ENCODE results near the gene ITPK1. TPM values are rescaled to one million over a fixed set of nuclear protein-coding genes. Genes with fewer than 3 reads are reported as not detected.

The ITPK1 gene
- total RNA-seq, 1 experiment from 2014 or later = 25.9 TPM

GRCh38 chr14:92945959-92946846 is 169.5 kb downstream of the ITPK1 start:
- ATAC-seq (peak; percentile 47; the same call in 1 of the 2 replicates), DNase-seq (ENCODE audit: low read depth, low spot score) (peak; percentile 8)
- no peak overlapping the region for H3K27ac ChIP-seq (ENCODE audit: low read length)
- no peaks in the 10 kb centered on the region for H3K9me3 ChIP-seq (ENCODE audit: control insufficient read depth, insufficient read depth, low read depth, low read length)
- CTCF ChIA-PET = interaction anchor here (0.9 kb wide), 1 partner anchor 65 kb away, joined by 5 read pairs; no protein-coding TSS in a partner anchor
- in situ Hi-C loops (cut with HindIII; ENCODE audit: low pct_unique_long_range_greater_than_20kb, low sequenced_read_pairs) = no loop called here
- H3K4me3 ChIP-seq (ENCODE audit: low read depth in 2 of 2, low read length in 2 of 2) = no peak overlapping the region
- POLR2A ChIA-PET = interaction anchor here (0.6 kb wide), 1 partner anchor 317 kb away, joined by 3 read pairs; no protein-coding TSS in a partner anchor
- intact Hi-C loops (cut with micrococcal nuclease; ENCODE audit: unreplicated experiment) = no loop called here
- H3K4me1 ChIP-seq (ENCODE audit: control insufficient read depth, insufficient read depth, low read length) = no peaks in the 10 kb centered on the region
- no peaks in the 10 kb centered on the region for H3K27me3 ChIP-seq (ENCODE audit: control insufficient read depth, insufficient read depth, low read length)
- TF ChIP-seq REST (IDR thresholded peaks at IDR 0.05; ENCODE audit: insufficient read depth in 1 of 2, low read depth in 2 of 2, low read length in 1 of 2) (no peak), TCF7L2 (IDR thresholded peaks at IDR 0.05; ENCODE audit: low read depth, low read length) (no peak), SIN3A (IDR thresholded peaks at IDR 0.05; ENCODE audit: borderline replicate concordance, insufficient read depth, low read depth, low read length) (no peak), POLR2AphosphoS5 (IDR thresholded peaks at IDR 0.05; ENCODE audit: low read depth, low read length) (no peak), CTCF (IDR thresholded peaks at IDR 0.05) (no peak)
- no peaks in the 10 kb centered on the region for H3K36me3 ChIP-seq (ENCODE audit: control insufficient read depth, insufficient read depth, low read length)
- BruUV-seq (replicated peaks) = no TSS peak

GRCh38 chr14:92945544-92945943 is 170.2 kb downstream of the ITPK1 start:
- Histone ChIP-seq H3K27me3 (ENCODE audit: control insufficient read depth, insufficient read depth, low read length) (no peaks in the 10 kb centered on the region), H3K9me3 (ENCODE audit: control insufficient read depth, insufficient read depth, low read depth, low read length) (no peaks in the 10 kb centered on the region), H3K36me3 (ENCODE audit: control insufficient read depth, insufficient read depth, low read length) (no peaks in the 10 kb centered on the region), H3K4me1 (ENCODE audit: control insufficient read depth, insufficient read depth, low read length) (no peaks in the 10 kb centered on the region), H3K4me3 (ENCODE audit: low read depth in 2 of 2, low read length in 2 of 2) (no peak overlapping the region), H3K27ac (ENCODE audit: low read length) (no peak overlapping the region)
- CTCF ChIA-PET = no interaction called here
- BruUV-seq (replicated peaks) = no TSS peak
- in situ Hi-C loops (cut with HindIII; ENCODE audit: low pct_unique_long_range_greater_than_20kb, low sequenced_read_pairs) = no loop called here
- DNase-seq (ENCODE audit: low read depth, low spot score) = no peak
- TF ChIP-seq CTCF (IDR thresholded peaks at IDR 0.05) = no peak
- TF ChIP-seq POLR2AphosphoS5 (IDR thresholded peaks at IDR 0.05; ENCODE audit: low read depth, low read length) = no peak
- no peak for TF ChIP-seq SIN3A (IDR thresholded peaks at IDR 0.05; ENCODE audit: borderline replicate concordance, insufficient read depth, low read depth, low read length)
- no peak for TF ChIP-seq REST (IDR thresholded peaks at IDR 0.05; ENCODE audit: insufficient read depth in 1 of 2, low read depth in 2 of 2, low read length in 1 of 2)
- no peak for TF ChIP-seq TCF7L2 (IDR thresholded peaks at IDR 0.05; ENCODE audit: low read depth, low read length)
- POLR2A ChIA-PET = no interaction called here
- no peak for ATAC-seq
- intact Hi-C loops (cut with micrococcal nuclease; ENCODE audit: unreplicated experiment) = no loop called here

Data from Panc1 (cell line).